HEK293 (cell line): ENCODE measurements around the gene CNOT6L.

ENCODE experiments used
- CTCF ChIA-PET: fragments of 350-600 bp; formaldehyde crosslinking; extraction: SDS; loops from one replicate; lab custom pipeline; 2021; ENCODE audit warnings: antibody characterized with exemption; lab: Yijun Ruan, JAX
- POLR2A ChIA-PET: fragments of 300-600 bp; formaldehyde crosslinking; extraction: SDS; loops from one replicate; lab custom pipeline; 2020; ENCODE audit warnings: antibody characterized with exemption, inconsistent platforms; lab: Yijun Ruan, JAX
- H3K27ac ChIP-seq: fragments of 200-500 bp; sonication (Bioruptor generic); 2 replicates; pipeline ENCODE4 v1.5.1; 2014; ENCODE audit warnings: low read depth, low read length, control low read depth, inconsistent platforms; ENCODE audit errors: extremely low read depth
- H3K36me3 ChIP-seq, 2 experiments: fragments of 200-500 bp in 1 of 2; sonication (Bioruptor generic) in 1 of 2; 1 replicate in 1 of 2; 2 replicates in 1 of 2; pipeline ENCODE4 v1.5.1; 2014 to 2017; ENCODE audit warnings: inconsistent platforms in 2 of 2, low read length in 2 of 2; ENCODE audit not compliant: control insufficient read depth in 2 of 2, insufficient read depth in 1 of 2
- H3K4me1 ChIP-seq: fragments of 200-500 bp; sonication (Bioruptor generic); 2 replicates; pipeline ENCODE4 v1.5.1; 2014; ENCODE audit warnings: mild to moderate bottlenecking, low read length, inconsistent platforms; ENCODE audit not compliant: control insufficient read depth, insufficient read depth
- H3K4me3 ChIP-seq: 2 replicates; pipeline ENCODE4 v1.5.1; 2011; ENCODE audit warnings: low read depth, mild to moderate bottlenecking, control low read depth, low read length, moderate library complexity
- H3K9me3 ChIP-seq: fragments of 200-500 bp; sonication (Bioruptor generic); 2 replicates; pipeline ENCODE4 v1.5.1; 2014; ENCODE audit warnings: low read depth, low read length, inconsistent platforms; ENCODE audit not compliant: control insufficient read depth, insufficient read depth
- OSR2 ChIP-seq: fragments of 450-650 bp; formaldehyde crosslinking; IDR thresholded peaks from 2 replicates; pipeline ENCODE4 v1.5.1; 2016; ENCODE audit warnings: missing biosample characterization, missing genetic modification characterization
- SALL2 ChIP-seq: fragments of 450-650 bp; formaldehyde crosslinking; IDR thresholded peaks from 2 replicates; pipeline ENCODE4 v1.5.0; 2017; ENCODE audit warnings: missing biosample characterization, mild to moderate bottlenecking, missing genetic modification characterization, borderline replicate concordance
- SETDB1 ChIP-seq: IDR thresholded peaks from one replicate; pipeline ENCODE4 v1.6.1; 2017; ENCODE audit warnings: mild to moderate bottlenecking, low read length, moderate library complexity, mixed read lengths; ENCODE audit not compliant: insufficient read length
- ZEB2 ChIP-seq: fragments of 450-650 bp; formaldehyde crosslinking; IDR thresholded peaks from 2 replicates; pipeline ENCODE4 v1.5.1; 2016; ENCODE audit warnings: missing biosample characterization, missing genetic modification characterization
- ZNF114 ChIP-seq: fragments of 450-650 bp; formaldehyde crosslinking; IDR thresholded peaks from 2 replicates; pipeline ENCODE4 v1.5.0; 2017; ENCODE audit warnings: missing biosample characterization, missing genetic modification characterization
- ZNF2 ChIP-seq: fragments of 450-650 bp; formaldehyde crosslinking; IDR thresholded peaks from 2 replicates; pipeline ENCODE4 v1.5.1; 2016; ENCODE audit warnings: missing biosample characterization, missing genetic modification characterization
- ZNF600 ChIP-seq: fragments of 450-650 bp; formaldehyde crosslinking; IDR thresholded peaks from 2 replicates; pipeline ENCODE4 v1.5.1; 2016; ENCODE audit warnings: missing biosample characterization, missing genetic modification characterization
- ZNF792 ChIP-seq: fragments of 450-650 bp; formaldehyde crosslinking; IDR thresholded peaks from 2 replicates; pipeline ENCODE4 v1.5.1; 2016; ENCODE audit warnings: missing biosample characterization, missing genetic modification characterization
- ZXDB ChIP-seq: fragments of 450-650 bp; formaldehyde crosslinking; IDR thresholded peaks from 2 replicates; pipeline ENCODE4 v1.5.1; 2016; ENCODE audit warnings: missing biosample characterization, missing genetic modification characterization
- TF ChIP-seq, protein P1 (sequence below): fragments of 450-650 bp; formaldehyde crosslinking; IDR thresholded peaks from 2 replicates; pipeline ENCODE4 v1.5.1; 2016; ENCODE audit warnings: missing biosample characterization, missing genetic modification characterization, low read depth
- TF ChIP-seq, protein P2 (sequence below): fragments of 450-650 bp; formaldehyde crosslinking; conservative IDR thresholded peaks from 2 replicates; pipeline ENCODE4 v1.5.1; 2016; ENCODE audit warnings: low read depth, missing biosample characterization, missing genetic modification characterization
- TF ChIP-seq, protein P3 (sequence below): fragments of 450-650 bp; formaldehyde crosslinking; IDR thresholded peaks from 2 replicates; pipeline ENCODE4 v1.5.1; 2017; ENCODE audit warnings: missing biosample characterization, mild to moderate bottlenecking, missing genetic modification characterization, moderate library complexity
- TF ChIP-seq, protein P4 (sequence below): fragments of 450-650 bp; formaldehyde crosslinking; IDR thresholded peaks from 2 replicates; pipeline ENCODE4 v1.5.1; 2016; ENCODE audit warnings: missing biosample characterization, missing genetic modification characterization
- TF ChIP-seq, protein P5 (sequence below): fragments of 450-650 bp; formaldehyde crosslinking; IDR thresholded peaks from 2 replicates; pipeline ENCODE4 v1.5.1; 2016; ENCODE audit warnings: missing biosample characterization, missing genetic modification characterization
- TF ChIP-seq, protein P6 (sequence below): fragments of 450-650 bp; formaldehyde crosslinking; IDR thresholded peaks from 2 replicates; pipeline ENCODE4 v1.5.1; 2016; ENCODE audit warnings: missing biosample characterization, missing genetic modification characterization, borderline replicate concordance

CNOT6L gene

DNA sequence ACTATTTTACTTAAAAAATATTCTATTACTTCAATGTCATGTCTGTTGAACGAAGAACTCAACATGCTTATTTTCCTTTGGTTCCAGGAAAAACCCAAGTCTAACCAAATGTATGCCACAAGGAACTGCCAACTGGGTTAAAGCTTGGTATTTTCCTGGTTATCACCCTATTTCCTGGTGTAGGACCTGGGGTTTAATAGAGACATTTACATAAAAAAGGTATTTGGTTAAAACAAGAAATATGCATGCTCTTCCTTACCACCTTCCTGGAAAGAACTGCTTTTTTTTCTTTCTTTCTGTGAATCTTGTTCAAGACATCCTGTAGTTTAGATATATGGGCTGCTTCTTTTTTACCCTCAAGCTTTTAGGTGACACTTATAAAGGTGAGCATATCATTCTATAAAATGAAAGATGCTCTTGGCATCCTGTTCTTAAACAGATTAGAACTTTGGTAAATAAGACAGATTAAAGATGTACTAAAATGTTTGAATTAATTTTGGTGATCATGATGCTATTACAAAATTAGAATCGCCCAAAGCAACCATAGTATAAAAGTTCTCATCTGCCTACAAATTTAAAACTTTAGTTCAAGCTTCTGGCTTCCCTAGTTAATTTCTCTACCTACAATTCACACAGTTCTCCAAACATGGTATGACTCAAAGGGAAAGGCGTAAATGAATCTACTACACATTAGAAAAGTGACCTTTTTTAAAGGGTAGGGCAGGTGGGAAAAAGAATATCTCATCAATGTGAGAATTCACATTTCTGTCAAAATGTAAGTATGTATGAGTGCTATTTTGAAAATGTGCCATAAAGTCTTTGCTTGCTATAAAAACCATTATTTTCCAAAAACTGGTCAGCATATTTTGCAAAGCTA, 103.5 kb downstream of the CNOT6L start:
- ChIA-PET POLR2A (no interaction called here), CTCF (no interaction called here)
- no peaks in the 10 kb centered on the region for H3K36me3 ChIP-seq
- no peak overlapping the region for H3K27ac ChIP-seq
- H3K9me3 ChIP-seq = no peaks in the 10 kb centered on the region
- H3K4me3 ChIP-seq = no peak overlapping the region
- H3K4me1 ChIP-seq = no peaks in the 10 kb centered on the region
- TF ChIP-seq OSR2 = no peak
- TF ChIP-seq, protein P1, sequence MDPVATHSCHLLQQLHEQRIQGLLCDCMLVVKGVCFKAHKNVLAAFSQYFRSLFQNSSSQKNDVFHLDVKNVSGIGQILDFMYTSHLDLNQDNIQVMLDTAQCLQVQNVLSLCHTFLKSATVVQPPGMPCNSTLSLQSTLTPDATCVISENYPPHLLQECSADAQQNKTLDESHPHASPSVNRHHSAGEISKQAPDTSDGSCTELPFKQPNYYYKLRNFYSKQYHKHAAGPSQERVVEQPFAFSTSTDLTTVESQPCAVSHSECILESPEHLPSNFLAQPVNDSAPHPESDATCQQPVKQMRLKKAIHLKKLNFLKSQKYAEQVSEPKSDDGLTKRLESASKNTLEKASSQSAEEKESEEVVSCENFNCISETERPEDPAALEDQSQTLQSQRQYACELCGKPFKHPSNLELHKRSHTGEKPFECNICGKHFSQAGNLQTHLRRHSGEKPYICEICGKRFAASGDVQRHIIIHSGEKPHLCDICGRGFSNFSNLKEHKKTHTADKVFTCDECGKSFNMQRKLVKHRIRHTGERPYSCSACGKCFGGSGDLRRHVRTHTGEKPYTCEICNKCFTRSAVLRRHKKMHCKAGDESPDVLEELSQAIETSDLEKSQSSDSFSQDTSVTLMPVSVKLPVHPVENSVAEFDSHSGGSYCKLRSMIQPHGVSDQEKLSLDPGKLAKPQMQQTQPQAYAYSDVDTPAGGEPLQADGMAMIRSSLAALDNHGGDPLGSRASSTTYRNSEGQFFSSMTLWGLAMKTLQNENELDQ (tag by site-specific recombination) = no peak
- TF ChIP-seq ZEB2 (tag by site-specific recombination) = no peak
- no peak for TF ChIP-seq SETDB1
- no peak for TF ChIP-seq ZNF600
- TF ChIP-seq ZNF114 = no peak
- TF ChIP-seq ZXDB (tag by site-specific recombination) = no peak
- TF ChIP-seq, protein P2, sequence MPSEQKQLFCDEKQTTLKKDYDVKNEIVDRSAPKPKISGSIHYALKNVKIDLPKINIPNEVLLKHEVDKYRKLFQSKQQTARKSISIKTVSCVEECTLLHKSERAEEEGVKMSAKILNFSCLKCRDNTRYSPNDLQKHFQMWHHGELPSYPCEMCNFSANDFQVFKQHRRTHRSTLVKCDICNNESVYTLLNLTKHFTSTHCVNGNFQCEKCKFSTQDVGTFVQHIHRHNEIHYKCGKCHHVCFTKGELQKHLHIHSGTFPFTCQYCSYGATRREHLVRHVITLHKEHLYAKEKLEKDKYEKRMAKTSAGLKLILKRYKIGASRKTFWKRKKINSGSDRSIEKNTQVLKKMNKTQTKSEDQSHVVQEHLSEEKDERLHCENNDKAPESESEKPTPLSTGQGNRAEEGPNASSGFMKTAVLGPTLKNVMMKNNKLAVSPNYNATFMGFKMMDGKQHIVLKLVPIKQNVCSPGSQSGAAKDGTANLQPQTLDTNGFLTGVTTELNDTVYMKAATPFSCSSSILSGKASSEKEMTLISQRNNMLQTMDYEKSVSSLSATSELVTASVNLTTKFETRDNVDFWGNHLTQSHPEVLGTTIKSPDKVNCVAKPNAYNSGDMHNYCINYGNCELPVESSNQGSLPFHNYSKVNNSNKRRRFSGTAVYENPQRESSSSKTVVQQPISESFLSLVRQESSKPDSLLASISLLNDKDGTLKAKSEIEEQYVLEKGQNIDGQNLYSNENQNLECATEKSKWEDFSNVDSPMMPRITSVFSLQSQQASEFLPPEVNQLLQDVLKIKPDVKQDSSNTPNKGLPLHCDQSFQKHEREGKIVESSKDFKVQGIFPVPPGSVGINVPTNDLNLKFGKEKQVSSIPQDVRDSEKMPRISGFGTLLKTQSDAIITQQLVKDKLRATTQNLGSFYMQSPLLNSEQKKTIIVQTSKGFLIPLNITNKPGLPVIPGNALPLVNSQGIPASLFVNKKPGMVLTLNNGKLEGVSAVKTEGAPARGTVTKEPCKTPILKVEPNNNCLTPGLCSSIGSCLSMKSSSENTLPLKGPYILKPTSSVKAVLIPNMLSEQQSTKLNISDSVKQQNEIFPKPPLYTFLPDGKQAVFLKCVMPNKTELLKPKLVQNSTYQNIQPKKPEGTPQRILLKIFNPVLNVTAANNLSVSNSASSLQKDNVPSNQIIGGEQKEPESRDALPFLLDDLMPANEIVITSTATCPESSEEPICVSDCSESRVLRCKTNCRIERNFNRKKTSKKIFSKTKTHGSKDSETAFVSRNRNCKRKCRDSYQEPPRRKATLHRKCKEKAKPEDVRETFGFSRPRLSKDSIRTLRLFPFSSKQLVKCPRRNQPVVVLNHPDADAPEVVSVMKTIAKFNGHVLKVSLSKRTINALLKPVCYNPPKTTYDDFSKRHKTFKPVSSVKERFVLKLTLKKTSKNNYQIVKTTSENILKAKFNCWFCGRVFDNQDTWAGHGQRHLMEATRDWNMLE (tag by site-specific recombination) = no peak
- no peak for TF ChIP-seq ZNF2 (tag by site-specific recombination)
- TF ChIP-seq SALL2 (tag by site-specific recombination) = no peak
- TF ChIP-seq, protein P3, sequence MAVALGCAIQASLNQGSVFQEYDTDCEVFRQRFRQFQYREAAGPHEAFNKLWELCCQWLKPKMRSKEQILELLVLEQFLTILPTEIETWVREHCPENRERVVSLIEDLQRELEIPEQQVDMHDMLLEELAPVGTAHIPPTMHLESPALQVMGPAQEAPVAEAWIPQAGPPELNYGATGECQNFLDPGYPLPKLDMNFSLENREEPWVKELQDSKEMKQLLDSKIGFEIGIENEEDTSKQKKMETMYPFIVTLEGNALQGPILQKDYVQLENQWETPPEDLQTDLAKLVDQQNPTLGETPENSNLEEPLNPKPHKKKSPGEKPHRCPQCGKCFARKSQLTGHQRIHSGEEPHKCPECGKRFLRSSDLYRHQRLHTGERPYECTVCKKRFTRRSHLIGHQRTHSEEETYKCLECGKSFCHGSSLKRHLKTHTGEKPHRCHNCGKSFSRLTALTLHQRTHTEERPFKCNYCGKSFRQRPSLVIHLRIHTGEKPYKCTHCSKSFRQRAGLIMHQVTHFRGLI (tag by site-specific recombination) = no peak
- no peak for TF ChIP-seq ZNF792 (tag by site-specific recombination)
- TF ChIP-seq, protein P4, sequence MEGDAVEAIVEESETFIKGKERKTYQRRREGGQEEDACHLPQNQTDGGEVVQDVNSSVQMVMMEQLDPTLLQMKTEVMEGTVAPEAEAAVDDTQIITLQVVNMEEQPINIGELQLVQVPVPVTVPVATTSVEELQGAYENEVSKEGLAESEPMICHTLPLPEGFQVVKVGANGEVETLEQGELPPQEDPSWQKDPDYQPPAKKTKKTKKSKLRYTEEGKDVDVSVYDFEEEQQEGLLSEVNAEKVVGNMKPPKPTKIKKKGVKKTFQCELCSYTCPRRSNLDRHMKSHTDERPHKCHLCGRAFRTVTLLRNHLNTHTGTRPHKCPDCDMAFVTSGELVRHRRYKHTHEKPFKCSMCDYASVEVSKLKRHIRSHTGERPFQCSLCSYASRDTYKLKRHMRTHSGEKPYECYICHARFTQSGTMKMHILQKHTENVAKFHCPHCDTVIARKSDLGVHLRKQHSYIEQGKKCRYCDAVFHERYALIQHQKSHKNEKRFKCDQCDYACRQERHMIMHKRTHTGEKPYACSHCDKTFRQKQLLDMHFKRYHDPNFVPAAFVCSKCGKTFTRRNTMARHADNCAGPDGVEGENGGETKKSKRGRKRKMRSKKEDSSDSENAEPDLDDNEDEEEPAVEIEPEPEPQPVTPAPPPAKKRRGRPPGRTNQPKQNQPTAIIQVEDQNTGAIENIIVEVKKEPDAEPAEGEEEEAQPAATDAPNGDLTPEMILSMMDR (tag by site-specific recombination) = no peak
- TF ChIP-seq, protein P5, sequence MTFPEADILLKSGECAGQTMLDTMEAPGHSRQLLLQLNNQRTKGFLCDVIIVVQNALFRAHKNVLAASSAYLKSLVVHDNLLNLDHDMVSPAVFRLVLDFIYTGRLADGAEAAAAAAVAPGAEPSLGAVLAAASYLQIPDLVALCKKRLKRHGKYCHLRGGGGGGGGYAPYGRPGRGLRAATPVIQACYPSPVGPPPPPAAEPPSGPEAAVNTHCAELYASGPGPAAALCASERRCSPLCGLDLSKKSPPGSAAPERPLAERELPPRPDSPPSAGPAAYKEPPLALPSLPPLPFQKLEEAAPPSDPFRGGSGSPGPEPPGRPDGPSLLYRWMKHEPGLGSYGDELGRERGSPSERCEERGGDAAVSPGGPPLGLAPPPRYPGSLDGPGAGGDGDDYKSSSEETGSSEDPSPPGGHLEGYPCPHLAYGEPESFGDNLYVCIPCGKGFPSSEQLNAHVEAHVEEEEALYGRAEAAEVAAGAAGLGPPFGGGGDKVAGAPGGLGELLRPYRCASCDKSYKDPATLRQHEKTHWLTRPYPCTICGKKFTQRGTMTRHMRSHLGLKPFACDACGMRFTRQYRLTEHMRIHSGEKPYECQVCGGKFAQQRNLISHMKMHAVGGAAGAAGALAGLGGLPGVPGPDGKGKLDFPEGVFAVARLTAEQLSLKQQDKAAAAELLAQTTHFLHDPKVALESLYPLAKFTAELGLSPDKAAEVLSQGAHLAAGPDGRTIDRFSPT = no peak
- TF ChIP-seq, protein P6, sequence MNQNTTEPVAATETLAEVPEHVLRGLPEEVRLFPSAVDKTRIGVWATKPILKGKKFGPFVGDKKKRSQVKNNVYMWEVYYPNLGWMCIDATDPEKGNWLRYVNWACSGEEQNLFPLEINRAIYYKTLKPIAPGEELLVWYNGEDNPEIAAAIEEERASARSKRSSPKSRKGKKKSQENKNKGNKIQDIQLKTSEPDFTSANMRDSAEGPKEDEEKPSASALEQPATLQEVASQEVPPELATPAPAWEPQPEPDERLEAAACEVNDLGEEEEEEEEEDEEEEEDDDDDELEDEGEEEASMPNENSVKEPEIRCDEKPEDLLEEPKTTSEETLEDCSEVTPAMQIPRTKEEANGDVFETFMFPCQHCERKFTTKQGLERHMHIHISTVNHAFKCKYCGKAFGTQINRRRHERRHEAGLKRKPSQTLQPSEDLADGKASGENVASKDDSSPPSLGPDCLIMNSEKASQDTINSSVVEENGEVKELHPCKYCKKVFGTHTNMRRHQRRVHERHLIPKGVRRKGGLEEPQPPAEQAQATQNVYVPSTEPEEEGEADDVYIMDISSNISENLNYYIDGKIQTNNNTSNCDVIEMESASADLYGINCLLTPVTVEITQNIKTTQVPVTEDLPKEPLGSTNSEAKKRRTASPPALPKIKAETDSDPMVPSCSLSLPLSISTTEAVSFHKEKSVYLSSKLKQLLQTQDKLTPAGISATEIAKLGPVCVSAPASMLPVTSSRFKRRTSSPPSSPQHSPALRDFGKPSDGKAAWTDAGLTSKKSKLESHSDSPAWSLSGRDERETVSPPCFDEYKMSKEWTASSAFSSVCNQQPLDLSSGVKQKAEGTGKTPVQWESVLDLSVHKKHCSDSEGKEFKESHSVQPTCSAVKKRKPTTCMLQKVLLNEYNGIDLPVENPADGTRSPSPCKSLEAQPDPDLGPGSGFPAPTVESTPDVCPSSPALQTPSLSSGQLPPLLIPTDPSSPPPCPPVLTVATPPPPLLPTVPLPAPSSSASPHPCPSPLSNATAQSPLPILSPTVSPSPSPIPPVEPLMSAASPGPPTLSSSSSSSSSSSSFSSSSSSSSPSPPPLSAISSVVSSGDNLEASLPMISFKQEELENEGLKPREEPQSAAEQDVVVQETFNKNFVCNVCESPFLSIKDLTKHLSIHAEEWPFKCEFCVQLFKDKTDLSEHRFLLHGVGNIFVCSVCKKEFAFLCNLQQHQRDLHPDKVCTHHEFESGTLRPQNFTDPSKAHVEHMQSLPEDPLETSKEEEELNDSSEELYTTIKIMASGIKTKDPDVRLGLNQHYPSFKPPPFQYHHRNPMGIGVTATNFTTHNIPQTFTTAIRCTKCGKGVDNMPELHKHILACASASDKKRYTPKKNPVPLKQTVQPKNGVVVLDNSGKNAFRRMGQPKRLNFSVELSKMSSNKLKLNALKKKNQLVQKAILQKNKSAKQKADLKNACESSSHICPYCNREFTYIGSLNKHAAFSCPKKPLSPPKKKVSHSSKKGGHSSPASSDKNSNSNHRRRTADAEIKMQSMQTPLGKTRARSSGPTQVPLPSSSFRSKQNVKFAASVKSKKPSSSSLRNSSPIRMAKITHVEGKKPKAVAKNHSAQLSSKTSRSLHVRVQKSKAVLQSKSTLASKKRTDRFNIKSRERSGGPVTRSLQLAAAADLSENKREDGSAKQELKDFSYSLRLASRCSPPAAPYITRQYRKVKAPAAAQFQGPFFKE = no peak
